Neural cell (in vitro differentiated cells): Measurements from ENCODE around the gene ZNF382. TPM values are rescaled to one million over a fixed set of nuclear protein-coding genes. Genes with fewer than 3 reads are reported as not detected.

Experiments used
- H2AFZ ChIP-seq: fragments of 200-600, 300-800 bp; sonication (generic), shearing (Covaris generic); 2 replicates; pipeline ENCODE4 v1.6.0; 2014; ENCODE audit warnings: low read depth, mild to moderate bottlenecking, antibody characterized with exemption, low read length, moderate library complexity
- H3F3A ChIP-seq: fragments of 200-600 bp; shearing (Covaris generic); 2 replicates; pipeline ENCODE4 v1.6.1; 2016; ENCODE audit warnings: mild to moderate bottlenecking, moderate library complexity, mixed read lengths, antibody characterized with exemption, low read length; ENCODE audit not compliant: insufficient read depth, poor library complexity, severe bottlenecking
- H3K27ac ChIP-seq: fragments of 200-600, 300-800 bp; sonication (generic), shearing (Covaris generic); 2 replicates; pipeline ENCODE4 v1.5.1; 2014; ENCODE audit warnings: mild to moderate bottlenecking, low read length, moderate library complexity
- H3K27me3 ChIP-seq: fragments of 300-800, 200-600 bp; sonication (generic), shearing (Covaris generic); 2 replicates; pipeline ENCODE4 v1.6.0; 2014; ENCODE audit warnings: mild to moderate bottlenecking, low read depth, low read length, moderate library complexity; ENCODE audit not compliant: insufficient read depth
- H3K36me3 ChIP-seq: fragments of 300-800, 200-600 bp; sonication (generic), shearing (Covaris generic); 2 replicates; pipeline ENCODE4 v1.5.1; 2014; ENCODE audit warnings: mild to moderate bottlenecking, antibody characterized with exemption, low read length, moderate library complexity; ENCODE audit not compliant: insufficient read depth
- H3K4me2 ChIP-seq: fragments of 300-800, 200-600 bp; sonication (generic), shearing (Covaris generic); 2 replicates; pipeline ENCODE4 v1.6.0; 2014; ENCODE audit warnings: mild to moderate bottlenecking, low read length
- H3K4me3 ChIP-seq: fragments of 300-800, 200-600 bp; sonication (generic), shearing (Covaris generic); 2 replicates; pipeline ENCODE4 v1.5.1; 2014; ENCODE audit warnings: mild to moderate bottlenecking, low read length, moderate library complexity
- H3K79me2 ChIP-seq: fragments of 200-600 bp; shearing (Covaris generic); replicated peaks from 2 replicates; pipeline ENCODE4 v1.6.0; 2014; ENCODE audit warnings: mild to moderate bottlenecking, low read length, moderate library complexity; ENCODE audit not compliant: insufficient read depth
- H3K9ac ChIP-seq: fragments of 300-800, 200-600 bp; sonication (generic), shearing (Covaris generic); 2 replicates; pipeline ENCODE4 v1.6.1; 2016; ENCODE audit warnings: mild to moderate bottlenecking, low read length, mixed read lengths
- H3K9me2 ChIP-seq: fragments of 200-600 bp; shearing (Covaris generic); 2 replicates; pipeline ENCODE4 v1.6.1; 2016; ENCODE audit warnings: mild to moderate bottlenecking, low read length, mixed read lengths; ENCODE audit not compliant: insufficient read depth
- H3K9me3 ChIP-seq: fragments of 200-600, 300-800 bp; sonication (generic), shearing (Covaris generic); 2 replicates; pipeline ENCODE4 v1.6.1; 2016; ENCODE audit warnings: mild to moderate bottlenecking, mixed run types, low read length, moderate library complexity, mixed read lengths
- H4K20me1 ChIP-seq: fragments of 200-600 bp; shearing (Covaris generic); 2 replicates; pipeline ENCODE4 v1.6.1; 2016; ENCODE audit warnings: mild to moderate bottlenecking, mixed run types; ENCODE audit not compliant: insufficient read depth
- EP300 ChIP-seq: fragments of 450-650 bp; conservative IDR thresholded peaks from 2 replicates; pipeline ENCODE4 v1.6.1; 2014; ENCODE audit warnings: antibody characterized with exemption, mild to moderate bottlenecking, moderate library complexity; ENCODE audit not compliant: poor library complexity, severe bottlenecking
- EZH2 ChIP-seq: fragments of 200-600, 300-800 bp; shearing (Covaris generic), sonication (generic); IDR thresholded peaks from 2 replicates; pipeline ENCODE4 v1.6.1; 2014; ENCODE audit warnings: antibody characterized with exemption, low read length, borderline replicate concordance, mild to moderate bottlenecking; ENCODE audit not compliant: insufficient read depth, poor library complexity, severe bottlenecking
- MXI1 ChIP-seq: fragments of 450-650 bp; conservative IDR thresholded peaks from 2 replicates; pipeline ENCODE4 v1.6.1; 2014; ENCODE audit warnings: antibody characterized with exemption, mild to moderate bottlenecking; ENCODE audit not compliant: poor library complexity, severe bottlenecking
- POLR2AphosphoS5 ChIP-seq: IDR thresholded peaks from 2 replicates; pipeline ENCODE4 v1.6.1; 2012
- RAD21 ChIP-seq: fragments of 450-650 bp; conservative IDR thresholded peaks from 2 replicates; pipeline ENCODE4 v1.6.1; 2014; ENCODE audit warnings: antibody characterized with exemption, mild to moderate bottlenecking, moderate library complexity
- SMC3 ChIP-seq: fragments of 450-650 bp; conservative IDR thresholded peaks from 2 replicates; pipeline ENCODE4 v1.6.1; 2014; ENCODE audit warnings: antibody characterized with exemption, mild to moderate bottlenecking, moderate library complexity; ENCODE audit not compliant: poor library complexity
- TAF1 ChIP-seq: IDR thresholded peaks from 2 replicates; pipeline ENCODE4 v1.6.1; 2012; ENCODE audit warnings: low read depth
- polyA plus RNA-seq: library from polyadenylated mRNA; depleted of rRNA; stranded (reverse); fragments of >200 nt; gene quantifications from 2 replicates; pipeline ENCODE4 v1.2.3, GENCODE V29; 2014
- TF ChIP-seq, protein P1 (sequence below): fragments of 450-650 bp; IDR thresholded peaks from 2 replicates; pipeline ENCODE4 v1.5.1; 2014; ENCODE audit warnings: antibody characterized with exemption, mild to moderate bottlenecking, moderate library complexity; ENCODE audit not compliant: poor library complexity, severe bottlenecking
- TF ChIP-seq, protein P2 (sequence below): IDR thresholded peaks from 2 replicates; pipeline ENCODE4 v1.6.1; 2012; ENCODE audit warnings: borderline replicate concordance

The ZNF382 gene
- polyA plus RNA-seq, 1 donor from 2014 or later: 112 TPM

DNA sequence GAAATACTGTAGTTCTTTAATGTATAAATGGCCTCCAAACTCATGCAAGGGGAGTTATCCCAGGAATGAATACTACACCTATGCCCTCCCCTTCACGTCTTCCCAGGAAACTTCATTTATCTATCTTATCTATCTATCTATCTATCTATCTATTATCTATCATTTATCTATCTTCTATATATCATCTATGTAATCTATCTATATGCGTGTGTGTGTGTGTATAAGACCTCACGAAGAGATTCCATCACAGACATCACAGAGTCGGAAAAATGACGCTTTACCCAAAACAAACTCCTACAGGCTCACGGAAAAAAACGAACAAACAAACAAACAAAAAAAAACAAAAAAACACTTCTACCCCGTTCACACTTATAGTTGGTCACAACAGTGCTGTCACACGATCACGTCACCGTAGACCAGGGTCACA is 32.5 kb upstream of the ZNF382 start:
- H3K79me2 ChIP-seq: peaks cover 43% of the 10 kb centered on the region
- peak overlapping the region; percentile 79 for H3K4me3 ChIP-seq
- H3K9ac ChIP-seq: peak overlapping the region; percentile 89

DNA sequence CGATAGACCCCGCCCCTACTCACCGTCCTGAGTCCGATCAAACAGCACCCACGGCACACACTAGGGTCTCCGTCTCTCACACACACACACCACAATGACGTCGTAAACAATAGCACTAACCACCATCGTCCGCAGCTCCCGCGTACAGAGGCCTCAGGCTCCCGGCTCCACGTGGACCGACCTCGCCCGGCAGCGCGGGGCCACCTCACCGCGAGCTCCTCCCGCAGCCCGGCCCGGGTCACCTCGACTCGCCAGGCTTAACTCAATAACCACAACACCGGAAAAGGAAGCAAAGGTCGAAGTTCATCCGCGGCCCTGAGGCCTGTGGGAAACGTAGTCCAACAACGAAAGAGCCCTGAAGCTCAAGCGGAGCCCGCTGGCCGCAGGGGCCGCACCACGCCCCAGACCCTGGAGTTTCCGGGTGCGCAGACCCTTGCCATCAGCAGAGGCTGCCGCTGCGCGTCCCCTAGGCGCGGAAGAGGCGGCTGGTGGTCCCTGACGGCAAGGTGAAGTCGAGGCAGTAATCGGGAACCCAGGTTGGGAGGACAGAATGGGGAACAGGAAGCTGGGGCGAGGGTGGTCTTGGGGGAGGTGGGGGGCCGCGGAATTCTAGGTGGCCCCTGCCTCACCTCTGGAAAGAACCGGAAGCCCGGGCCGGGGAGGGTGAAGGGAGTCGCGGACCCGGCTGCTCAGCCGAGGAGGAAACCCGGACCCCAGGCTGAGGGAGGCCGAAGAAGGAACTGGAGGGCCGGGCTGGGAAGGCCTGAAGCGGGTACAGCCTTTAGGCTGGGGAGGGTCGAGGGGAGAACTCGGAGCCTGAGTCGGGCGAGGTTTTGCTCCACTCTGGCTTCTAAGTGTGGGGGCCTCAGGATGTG is 31.9 kb upstream of the ZNF382 start, which contains the start of gene ZNF529:
Gene ZNF529, minus strand, starts transcription at position 273 of the 875 bp plus-strand sequence. CDS start 946 bp downstream, outside the sequence.
- peaks cover 6% of the 10 kb centered on the region for H3K36me3 ChIP-seq
- TF ChIP-seq, protein P1, sequence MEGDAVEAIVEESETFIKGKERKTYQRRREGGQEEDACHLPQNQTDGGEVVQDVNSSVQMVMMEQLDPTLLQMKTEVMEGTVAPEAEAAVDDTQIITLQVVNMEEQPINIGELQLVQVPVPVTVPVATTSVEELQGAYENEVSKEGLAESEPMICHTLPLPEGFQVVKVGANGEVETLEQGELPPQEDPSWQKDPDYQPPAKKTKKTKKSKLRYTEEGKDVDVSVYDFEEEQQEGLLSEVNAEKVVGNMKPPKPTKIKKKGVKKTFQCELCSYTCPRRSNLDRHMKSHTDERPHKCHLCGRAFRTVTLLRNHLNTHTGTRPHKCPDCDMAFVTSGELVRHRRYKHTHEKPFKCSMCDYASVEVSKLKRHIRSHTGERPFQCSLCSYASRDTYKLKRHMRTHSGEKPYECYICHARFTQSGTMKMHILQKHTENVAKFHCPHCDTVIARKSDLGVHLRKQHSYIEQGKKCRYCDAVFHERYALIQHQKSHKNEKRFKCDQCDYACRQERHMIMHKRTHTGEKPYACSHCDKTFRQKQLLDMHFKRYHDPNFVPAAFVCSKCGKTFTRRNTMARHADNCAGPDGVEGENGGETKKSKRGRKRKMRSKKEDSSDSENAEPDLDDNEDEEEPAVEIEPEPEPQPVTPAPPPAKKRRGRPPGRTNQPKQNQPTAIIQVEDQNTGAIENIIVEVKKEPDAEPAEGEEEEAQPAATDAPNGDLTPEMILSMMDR: peak; percentile 48
- TF ChIP-seq POLR2AphosphoS5: peak; percentile 89
- no peak for TF ChIP-seq EZH2
- peak; percentile 30 for TF ChIP-seq RAD21
- TF ChIP-seq, protein P2, sequence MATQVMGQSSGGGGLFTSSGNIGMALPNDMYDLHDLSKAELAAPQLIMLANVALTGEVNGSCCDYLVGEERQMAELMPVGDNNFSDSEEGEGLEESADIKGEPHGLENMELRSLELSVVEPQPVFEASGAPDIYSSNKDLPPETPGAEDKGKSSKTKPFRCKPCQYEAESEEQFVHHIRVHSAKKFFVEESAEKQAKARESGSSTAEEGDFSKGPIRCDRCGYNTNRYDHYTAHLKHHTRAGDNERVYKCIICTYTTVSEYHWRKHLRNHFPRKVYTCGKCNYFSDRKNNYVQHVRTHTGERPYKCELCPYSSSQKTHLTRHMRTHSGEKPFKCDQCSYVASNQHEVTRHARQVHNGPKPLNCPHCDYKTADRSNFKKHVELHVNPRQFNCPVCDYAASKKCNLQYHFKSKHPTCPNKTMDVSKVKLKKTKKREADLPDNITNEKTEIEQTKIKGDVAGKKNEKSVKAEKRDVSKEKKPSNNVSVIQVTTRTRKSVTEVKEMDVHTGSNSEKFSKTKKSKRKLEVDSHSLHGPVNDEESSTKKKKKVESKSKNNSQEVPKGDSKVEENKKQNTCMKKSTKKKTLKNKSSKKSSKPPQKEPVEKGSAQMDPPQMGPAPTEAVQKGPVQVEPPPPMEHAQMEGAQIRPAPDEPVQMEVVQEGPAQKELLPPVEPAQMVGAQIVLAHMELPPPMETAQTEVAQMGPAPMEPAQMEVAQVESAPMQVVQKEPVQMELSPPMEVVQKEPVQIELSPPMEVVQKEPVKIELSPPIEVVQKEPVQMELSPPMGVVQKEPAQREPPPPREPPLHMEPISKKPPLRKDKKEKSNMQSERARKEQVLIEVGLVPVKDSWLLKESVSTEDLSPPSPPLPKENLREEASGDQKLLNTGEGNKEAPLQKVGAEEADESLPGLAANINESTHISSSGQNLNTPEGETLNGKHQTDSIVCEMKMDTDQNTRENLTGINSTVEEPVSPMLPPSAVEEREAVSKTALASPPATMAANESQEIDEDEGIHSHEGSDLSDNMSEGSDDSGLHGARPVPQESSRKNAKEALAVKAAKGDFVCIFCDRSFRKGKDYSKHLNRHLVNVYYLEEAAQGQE: no peak
- peak; percentile 96 for TF ChIP-seq MXI1
- TF ChIP-seq SMC3: peak; percentile 53
- peak; percentile 59 for TF ChIP-seq EP300
- peak; percentile 71 for TF ChIP-seq TAF1
- H3K27me3 ChIP-seq: no peaks in the 10 kb centered on the region
- no peaks in the 10 kb centered on the region for H3F3A ChIP-seq
- no peaks in the 10 kb centered on the region for H3K9me2 ChIP-seq
- H4K20me1 ChIP-seq: no peaks in the 10 kb centered on the region
- peak within 1 kb of the TSS; percentile 87 for H3K27ac ChIP-seq
- H3K79me2 ChIP-seq: peaks cover 43% of the 10 kb centered on the region
- H3K4me3 ChIP-seq: peak within 1 kb of the TSS; percentile 79
- H3K4me2 ChIP-seq: peak within 1 kb of the TSS; percentile 93
- peaks cover 6% of the 10 kb centered on the region for H3K9me3 ChIP-seq
- peak within 1 kb of the TSS; percentile 89 for H3K9ac ChIP-seq
- peak within 1 kb of the TSS; percentile 96 for H2AFZ ChIP-seq

More for the DNA sequence above, 32.5 kb upstream of the ZNF382 start:
- peak overlapping the region; percentile 96 for H2AFZ ChIP-seq
- peak overlapping the region; percentile 87 for H3K27ac ChIP-seq
- H3K27me3 ChIP-seq: no peaks in the 10 kb centered on the region
- H3K9me3 ChIP-seq: peaks cover 4% of the 10 kb centered on the region
- no peaks in the 10 kb centered on the region for H3K9me2 ChIP-seq
- H4K20me1 ChIP-seq: no peaks in the 10 kb centered on the region
- peaks cover 6% of the 10 kb centered on the region for H3K36me3 ChIP-seq
- no peaks in the 10 kb centered on the region for H3F3A ChIP-seq
- peak overlapping the region; percentile 71 for H3K4me2 ChIP-seq
- TF ChIP-seq RAD21 (no peak), EZH2 (no peak), TAF1 (no peak)
- TF ChIP-seq, protein P1: no peak
